Vagina (tissue), 2 donors: ENCODE data around the gene HTRA1. TPM values are rescaled to one million over a fixed set of nuclear protein-coding genes. Genes with fewer than 3 reads are reported as not detected.
A peak's percentile ranks its signal among the peaks of the same experiment; 100 is the strongest.

Experiments
- DNase-seq, 2 donors: peaks; one replicate each; pipeline ENCODE4 v3.0.0-alpha.2; 2017; ENCODE audit errors: extremely low spot score in 2 of 2
- H3K27ac ChIP-seq: fragments of 200-600 bp; sonication (generic); one replicate; pipeline ENCODE4 v1.5.1; 2019
- H3K27me3 ChIP-seq: fragments of 200-600 bp; sonication (generic); one replicate; pipeline ENCODE4 v1.5.1; 2019
- H3K36me3 ChIP-seq, 2 donors: fragments of 200-600 bp; sonication (generic); one replicate each; pipeline ENCODE4 v1.5.1; 2017 to 2019
- H3K4me1 ChIP-seq: fragments of 200-600 bp; sonication (generic); one replicate; pipeline ENCODE4 v1.5.1; 2019
- H3K4me3 ChIP-seq, 2 donors: fragments of 200-600 bp; sonication (generic); 1 replicate in 1 of 2; 2 replicates in 1 of 2; pipeline ENCODE4 v1.5.1; 2016 to 2019
- H3K9me3 ChIP-seq: fragments of 200-600 bp; sonication (generic); one replicate; pipeline ENCODE4 v1.5.1; 2019
- POLR2A ChIP-seq, 2 donors: fragments of 450-650 bp; IDR thresholded peaks; one replicate each; pipeline ENCODE4 v1.6.1; 2017; ENCODE audit warnings: antibody characterized with exemption in 2 of 2, mild to moderate bottlenecking in 2 of 2, moderate library complexity in 2 of 2
- POLR2AphosphoS5 ChIP-seq, 2 donors: sonication (generic); formaldehyde crosslinking; IDR thresholded peaks; one replicate each; pipeline ENCODE4 v1.9.0; 2017; ENCODE audit warnings: antibody characterized with exemption in 2 of 2, mild to moderate bottlenecking in 2 of 2, low read depth in 1 of 2; ENCODE audit not compliant: insufficient read depth in 1 of 2
- intact Hi-C: fragments of 100-400 bp; cut with DNase I; formaldehyde crosslinking; loops from one replicate; pipeline ENCODE4 v1.15.1; 2023
- total RNA-seq: library from RNA; depleted of rRNA; stranded (reverse); fragments of >200 nt; gene quantifications from one replicate; pipeline ENCODE4 v1.2.3, GENCODE V29; 2016
- TF ChIP-seq, protein P1 (sequence below), 3 experiments: fragments of 450-650 bp in 2 of 3; fragments of 200-600 bp in 1 of 3; sonication (generic) in 1 of 3; IDR thresholded peaks; one replicate each; pipeline ENCODE4 v1.5.1; 2017 to 2019; ENCODE audit warnings: antibody characterized with exemption in 3 of 3, mild to moderate bottlenecking in 2 of 3, moderate library complexity in 2 of 3

Gene HTRA1
- total RNA-seq, 1 donor from 2014 or later = 116 TPM

GRCh38 chr10:122454071-122454470, 7.3 kb upstream of the HTRA1 start:
- Histone ChIP-seq H3K4me1 (peaks cover 6% of the 10 kb centered on the region), H3K27ac (no peak overlapping the region), H3K9me3 (no peaks in the 10 kb centered on the region), H3K36me3 (no peaks in the 10 kb centered on the region), H3K27me3 (no peaks in the 10 kb centered on the region), H3K4me3 (no peak overlapping the region)
- no peak for TF ChIP-seq POLR2AphosphoS5 (IDR thresholded peaks at IDR 0.05; ENCODE audit: insufficient read depth in 1 of 2, low read depth in 1 of 2)
- TF ChIP-seq POLR2A (IDR thresholded peaks at IDR 0.05) = no peak
- TF ChIP-seq, protein P1, sequence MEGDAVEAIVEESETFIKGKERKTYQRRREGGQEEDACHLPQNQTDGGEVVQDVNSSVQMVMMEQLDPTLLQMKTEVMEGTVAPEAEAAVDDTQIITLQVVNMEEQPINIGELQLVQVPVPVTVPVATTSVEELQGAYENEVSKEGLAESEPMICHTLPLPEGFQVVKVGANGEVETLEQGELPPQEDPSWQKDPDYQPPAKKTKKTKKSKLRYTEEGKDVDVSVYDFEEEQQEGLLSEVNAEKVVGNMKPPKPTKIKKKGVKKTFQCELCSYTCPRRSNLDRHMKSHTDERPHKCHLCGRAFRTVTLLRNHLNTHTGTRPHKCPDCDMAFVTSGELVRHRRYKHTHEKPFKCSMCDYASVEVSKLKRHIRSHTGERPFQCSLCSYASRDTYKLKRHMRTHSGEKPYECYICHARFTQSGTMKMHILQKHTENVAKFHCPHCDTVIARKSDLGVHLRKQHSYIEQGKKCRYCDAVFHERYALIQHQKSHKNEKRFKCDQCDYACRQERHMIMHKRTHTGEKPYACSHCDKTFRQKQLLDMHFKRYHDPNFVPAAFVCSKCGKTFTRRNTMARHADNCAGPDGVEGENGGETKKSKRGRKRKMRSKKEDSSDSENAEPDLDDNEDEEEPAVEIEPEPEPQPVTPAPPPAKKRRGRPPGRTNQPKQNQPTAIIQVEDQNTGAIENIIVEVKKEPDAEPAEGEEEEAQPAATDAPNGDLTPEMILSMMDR (IDR thresholded peaks at IDR 0.05) = no peak
- intact Hi-C loops = no loop called here
- no peak for DNase-seq

GRCh38 chr10:122454603-122455080, 6.7 kb upstream of the HTRA1 start, which contains the start of gene ARMS2:
Gene ARMS2, plus strand, starts transcription at chr10:122454653. Its CDS starts 75 bp downstream, at chr10:122454728.
- no peaks in the 10 kb centered on the region for H3K36me3 ChIP-seq
- DNase-seq = no peak
- H3K27ac ChIP-seq = no peak within 1 kb of the TSS
- intact Hi-C loops = no loop called here
- no peak within 1 kb of the TSS for H3K4me3 ChIP-seq
- H3K9me3 ChIP-seq = no peaks in the 10 kb centered on the region
- TF ChIP-seq POLR2A (IDR thresholded peaks at IDR 0.05) = no peak
- TF ChIP-seq POLR2AphosphoS5 (IDR thresholded peaks at IDR 0.05; ENCODE audit: insufficient read depth in 1 of 2, low read depth in 1 of 2) = no peak
- TF ChIP-seq, protein P1 (IDR thresholded peaks at IDR 0.05) = no peak
- no peaks in the 10 kb centered on the region for H3K27me3 ChIP-seq
- H3K4me1 ChIP-seq = peaks cover 12% of the 10 kb centered on the region

DNA sequence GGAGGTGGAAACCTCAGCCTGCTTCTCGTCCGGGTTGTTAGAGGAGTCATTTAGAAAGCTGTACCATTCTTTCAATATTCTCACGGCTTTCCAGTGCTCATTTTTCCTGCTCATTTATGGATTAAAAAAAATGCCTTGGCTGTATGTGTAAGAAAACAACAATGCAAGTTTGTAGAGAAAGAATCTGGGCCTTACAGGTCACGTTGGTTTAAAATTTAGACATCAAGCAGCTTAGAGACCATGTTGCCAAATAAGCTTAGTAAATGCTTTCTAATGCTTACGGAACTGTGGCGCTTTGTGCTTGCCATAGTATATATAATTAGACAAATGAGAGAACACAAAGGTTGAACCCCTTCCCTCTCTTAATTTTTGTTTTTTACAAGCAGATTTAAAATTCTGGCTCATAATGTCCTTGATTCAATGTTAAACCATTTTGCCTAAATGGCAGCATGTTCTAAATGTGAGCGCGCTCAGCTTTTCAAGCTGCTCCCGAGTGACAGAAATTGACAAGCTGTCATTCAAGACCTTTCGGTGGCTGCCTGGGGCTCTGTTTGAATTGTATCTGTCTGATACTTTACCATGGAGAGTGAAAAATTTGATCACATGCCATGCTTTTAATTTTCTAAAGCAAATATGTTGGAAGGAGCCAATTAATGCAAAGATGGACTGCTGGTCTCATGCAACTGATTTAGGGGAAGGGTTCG, 5.8 kb upstream of the HTRA1 start:
- TF ChIP-seq POLR2A (IDR thresholded peaks at IDR 0.05) (no peak), POLR2AphosphoS5 (IDR thresholded peaks at IDR 0.05; ENCODE audit: insufficient read depth in 1 of 2, low read depth in 1 of 2) (no peak)
- TF ChIP-seq, protein P1 (IDR thresholded peaks at IDR 0.05) = no peak
- Histone ChIP-seq H3K4me3 (no peak overlapping the region), H3K4me1 (peaks cover 21% of the 10 kb centered on the region), H3K9me3 (no peaks in the 10 kb centered on the region), H3K36me3 (no peaks in the 10 kb centered on the region), H3K27me3 (no peaks in the 10 kb centered on the region), H3K27ac (no peak overlapping the region)
- DNase-seq = peak in 1 of 2 donors; percentile 6
- intact Hi-C loops = no loop called here

- no peaks in the 10 kb centered on the region for H3K27me3 ChIP-seq
Observed at GRCh38 chr10:122457934-122458333, 3.4 kb upstream of the HTRA1 start.

More at GRCh38 chr10:122457934-122458333, 3.4 kb upstream of the HTRA1 start:
- DNase-seq = no peak
- Histone ChIP-seq H3K27ac (no peak overlapping the region), H3K4me1 (peaks cover 26% of the 10 kb centered on the region), H3K4me3 (no peak overlapping the region), H3K36me3 (no peaks in the 10 kb centered on the region), H3K9me3 (no peaks in the 10 kb centered on the region)
- TF ChIP-seq POLR2A (IDR thresholded peaks at IDR 0.05) (no peak), POLR2AphosphoS5 (IDR thresholded peaks at IDR 0.05; ENCODE audit: insufficient read depth in 1 of 2, low read depth in 1 of 2) (no peak)
- TF ChIP-seq, protein P1 (IDR thresholded peaks at IDR 0.05) = no peak
- intact Hi-C loops = no loop called here
